Stimulated activated CD4-positive, alpha-beta T cell treated with anti-CD3 and anti-CD28 coated beads, Interleukin-2, amount 100 ng/mL, for 24 hours (primary cell): Measurements from ENCODE around the gene ANXA8.

Source experiments
- DNase-seq, 2 donors: peaks; one replicate each; pipeline ENCODE4 v3.0.0-alpha.2; 2020

The ANXA8 gene

DNA sequence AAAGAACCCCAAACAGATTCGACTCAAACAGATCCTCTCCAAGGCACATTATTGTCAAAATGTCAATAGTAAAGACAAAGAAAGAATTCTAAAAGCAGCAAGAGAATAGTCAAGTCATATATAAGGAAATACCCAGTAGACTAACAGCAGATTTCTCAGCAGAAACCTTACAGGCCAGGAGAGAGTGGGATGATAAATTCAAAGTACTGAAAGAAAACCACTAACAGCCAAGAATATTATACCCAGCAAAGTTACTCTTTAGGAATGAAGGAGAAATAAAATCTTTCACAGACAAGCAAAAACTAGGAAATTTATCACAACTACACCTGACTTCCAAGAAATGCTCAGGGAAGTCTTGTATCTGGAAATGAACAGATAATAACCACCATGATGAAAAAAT, 38.2 kb downstream of the ANXA8 start:
- no peak for DNase-seq

GRCh38 chr10:47444047-47444446, 39.9 kb downstream of the ANXA8 start:
- no peak for DNase-seq

DNA sequence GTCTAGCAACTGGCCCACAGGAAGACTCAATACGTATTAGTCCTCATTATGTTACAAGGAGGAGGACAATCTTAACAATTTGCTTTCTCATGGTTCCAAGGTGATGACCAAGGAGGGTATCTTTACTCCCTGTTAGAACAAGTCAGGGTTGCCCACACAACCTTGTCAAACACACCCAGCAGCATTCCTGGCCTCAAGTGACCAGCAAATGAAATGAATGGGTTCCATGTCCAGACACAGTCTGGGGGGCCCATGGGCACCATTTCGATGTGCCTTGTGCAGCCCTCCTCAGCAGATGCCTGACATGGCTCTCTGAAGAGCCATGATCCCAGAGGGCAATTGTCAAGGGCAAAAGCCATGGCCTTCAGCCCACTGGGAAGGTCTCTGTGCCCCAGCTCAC, 40.8 kb downstream of the ANXA8 start:
- no peak for DNase-seq

DNA sequence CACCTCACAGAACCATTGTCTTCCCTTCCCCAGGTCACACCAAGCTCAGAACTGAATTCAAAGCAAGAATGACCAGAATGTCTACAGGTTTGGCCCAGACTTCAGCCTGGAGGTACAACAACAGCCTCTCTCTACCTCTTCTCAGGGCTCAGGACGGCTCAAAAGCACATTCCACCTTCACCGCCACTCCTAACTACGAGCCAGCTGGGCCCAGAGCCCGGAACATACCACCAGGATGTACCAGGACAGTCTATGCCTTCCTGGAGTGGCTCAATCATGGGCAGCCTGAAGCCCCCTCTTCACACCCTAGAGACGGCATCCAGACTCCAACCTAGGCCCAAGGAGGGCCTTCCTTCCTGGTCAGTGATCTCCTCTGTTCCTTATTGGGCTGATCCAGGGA, 41.6 kb downstream of the ANXA8 start:
- DNase-seq = no peak

DNA sequence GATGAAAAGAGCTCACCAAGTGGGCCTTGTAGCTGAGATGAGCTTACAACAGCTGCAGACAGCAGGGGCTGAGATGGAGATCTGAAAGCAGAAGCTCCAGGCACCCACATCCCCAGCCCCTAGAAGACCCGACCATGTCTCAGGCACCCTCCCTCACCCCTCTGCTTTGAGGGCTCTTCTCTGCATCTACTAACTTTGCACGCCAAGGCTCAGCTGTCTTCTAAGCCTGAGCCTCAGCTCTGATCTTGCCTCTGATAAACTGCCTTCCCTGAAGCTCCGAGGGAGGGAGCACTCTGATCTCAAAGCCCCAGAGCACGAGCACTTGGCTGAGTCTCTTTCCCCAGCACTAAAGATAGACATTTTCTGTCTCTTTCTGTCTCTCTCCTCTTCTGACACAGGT, 42.0 kb downstream of the ANXA8 start:
- DNase-seq = no peak

DNA sequence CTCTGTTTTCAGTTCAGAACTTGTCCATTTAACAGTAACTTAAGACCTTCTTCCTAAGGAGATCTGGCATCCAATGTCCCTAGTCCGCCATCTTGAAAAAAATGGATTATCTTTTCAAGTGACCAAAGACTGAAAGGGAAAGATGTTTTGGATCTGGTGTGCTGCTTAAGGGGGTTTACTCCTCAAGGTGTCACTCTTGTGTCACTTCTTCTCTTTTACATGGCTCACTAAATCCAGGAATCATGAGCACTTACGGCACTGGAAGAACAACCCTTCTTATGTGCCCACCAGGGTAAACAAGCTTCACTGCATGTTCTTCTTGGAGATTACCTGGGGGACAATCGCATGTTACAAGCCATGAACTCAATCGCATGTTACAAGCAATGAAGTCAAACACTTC, 43.7 kb downstream of the ANXA8 start:
- DNase-seq = no peak

DNA sequence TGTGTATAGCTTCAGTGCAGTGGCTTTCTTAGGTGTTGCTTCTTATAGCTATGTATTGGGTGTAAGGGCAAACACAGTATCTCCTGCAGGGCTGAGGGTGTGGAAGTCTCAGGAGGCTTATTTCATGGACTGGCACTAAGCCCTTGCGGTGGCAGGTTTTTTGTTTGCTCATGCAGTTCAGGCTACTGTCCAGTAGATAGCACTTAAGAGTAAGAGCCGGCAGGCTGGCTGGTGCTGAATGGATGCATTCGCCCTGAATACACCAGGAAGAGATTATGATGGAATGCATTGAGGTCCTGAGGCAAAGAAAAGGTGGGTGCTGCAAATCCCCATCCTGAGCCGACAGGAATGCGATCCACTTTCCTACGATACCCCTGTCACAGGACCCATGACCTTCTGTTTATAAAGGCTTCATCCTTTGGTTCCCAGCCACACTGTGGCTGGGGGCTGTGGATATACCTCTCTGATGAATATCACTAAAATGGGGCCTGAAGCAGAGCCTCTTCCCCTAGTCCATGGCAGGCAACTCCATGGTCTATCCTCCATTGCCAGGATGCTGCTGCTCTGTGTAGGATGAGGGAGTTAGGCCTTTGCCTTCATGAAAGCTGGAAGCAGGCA, 44.9 kb downstream of the ANXA8 start:
- DNase-seq = no peak

DNA sequence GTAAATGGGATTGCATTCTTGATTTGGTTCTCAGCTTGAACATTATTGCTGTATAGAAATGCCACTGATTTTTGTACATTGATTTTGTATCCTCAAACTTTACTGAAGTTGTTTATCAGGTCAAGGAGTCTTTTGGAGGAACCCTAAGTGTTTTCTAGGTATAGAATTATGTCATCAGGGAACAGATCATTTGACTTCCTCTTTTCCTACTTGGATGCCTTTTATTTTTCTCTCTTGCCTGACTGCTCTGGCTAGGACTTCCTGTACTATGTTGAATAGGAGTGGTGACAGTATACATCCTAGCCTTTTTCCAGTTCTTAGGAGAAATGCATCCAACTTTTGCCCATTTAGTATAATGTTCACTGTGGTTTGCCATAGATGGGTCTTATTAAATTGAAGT, 48.8 kb downstream of the ANXA8 start:
- no peak for DNase-seq

GRCh38 chr10:47425813-47426419, 58.0 kb downstream of the ANXA8 start:
- DNase-seq = no peak

DNA sequence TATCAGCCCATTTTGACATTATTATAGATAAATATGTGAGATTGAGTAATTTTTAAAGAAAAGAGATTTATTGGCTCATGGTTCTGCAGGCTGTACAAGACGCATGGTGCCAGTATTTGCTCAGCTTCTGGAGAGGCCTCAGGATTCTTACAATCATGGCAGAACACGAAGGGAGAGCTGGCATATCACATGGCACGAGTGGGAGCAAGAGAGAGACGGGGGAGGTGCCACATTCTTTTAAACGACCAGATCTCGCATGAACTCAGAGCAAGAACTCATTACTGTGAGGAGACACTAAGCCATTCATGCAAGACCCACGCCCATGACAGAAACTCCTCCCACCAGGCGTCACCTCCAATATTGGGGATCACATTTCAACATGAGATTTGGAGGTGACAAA, 59.7 kb downstream of the ANXA8 start:
- DNase-seq = no peak

GRCh38 chr10:47423476-47423875, 60.4 kb downstream of the ANXA8 start:
- DNase-seq = no peak

DNA sequence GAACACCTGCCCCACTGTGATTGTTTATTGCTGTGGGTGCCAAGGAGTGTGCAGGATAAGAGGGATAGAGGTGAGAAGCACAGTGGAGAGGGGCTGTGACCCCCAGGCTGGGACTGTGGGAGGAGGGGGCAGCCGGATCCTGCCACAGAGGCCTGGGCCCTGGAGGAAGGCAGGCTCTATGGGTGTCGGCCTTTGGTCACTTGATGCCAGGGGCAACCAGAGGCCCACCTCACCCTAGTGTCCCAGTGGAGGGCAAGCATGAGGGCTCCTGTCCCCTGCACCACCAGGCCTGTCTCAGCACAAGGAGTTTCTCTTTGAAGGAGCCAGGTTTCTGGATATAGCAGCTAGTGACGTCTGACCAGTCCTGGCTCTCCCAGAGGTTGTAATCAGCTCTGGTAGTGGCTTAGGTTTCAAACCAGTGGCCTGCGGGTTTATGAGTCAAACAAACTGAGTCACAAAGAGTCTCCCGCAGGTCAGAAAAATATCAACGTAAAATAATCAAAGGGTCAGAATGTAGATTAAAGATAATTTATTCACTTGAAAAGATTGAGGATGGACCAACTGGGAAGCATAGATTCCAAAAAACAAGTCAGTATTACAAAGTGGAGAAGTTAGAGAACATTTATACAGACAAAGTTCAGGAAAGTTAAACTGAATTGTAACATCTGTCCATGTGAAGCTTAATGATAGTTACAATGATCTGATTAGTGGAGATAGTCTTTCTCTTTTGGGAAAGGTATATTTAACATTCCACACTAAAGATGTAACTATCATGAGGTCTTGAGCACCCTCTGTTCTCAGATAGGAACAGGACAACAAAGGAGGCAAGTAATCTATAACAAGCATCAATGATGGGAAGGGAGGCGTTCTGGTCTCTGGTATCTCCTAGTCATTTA, 62.6 kb downstream of the ANXA8 start:
- DNase-seq = no peak

GRCh38 chr10:47420305-47421056, 63.4 kb downstream of the ANXA8 start:
- DNase-seq = no peak

- DNase-seq = no peak
Measured at GRCh38 chr10:47419421-47419820, 64.5 kb downstream of the ANXA8 start.

DNA sequence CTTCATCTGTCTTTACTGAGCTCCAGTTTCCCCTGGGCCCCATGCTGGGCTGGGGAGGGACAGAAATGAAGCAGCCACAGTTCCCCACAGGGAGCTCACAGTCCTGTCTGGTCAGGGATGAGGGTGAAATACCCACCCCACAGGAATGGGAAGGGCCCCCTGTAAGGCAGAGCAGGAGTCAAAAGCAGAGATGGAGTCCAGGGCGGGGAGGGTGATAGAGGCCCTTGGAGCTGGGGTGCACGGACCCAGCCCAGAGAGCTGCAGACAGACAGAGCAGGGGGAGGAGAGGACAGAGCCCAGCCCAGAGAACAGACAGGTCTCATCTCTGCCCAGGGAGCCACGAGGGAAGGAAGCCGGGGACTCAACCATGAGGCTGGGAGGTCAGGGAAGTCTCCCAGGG, 64.9 kb downstream of the ANXA8 start:
- DNase-seq = no peak

GRCh38 chr10:47418321-47418720, 65.6 kb downstream of the ANXA8 start:
- no peak for DNase-seq
